HCT116 (cell line): ENCODE results near the gene ZNF319. TPM values are rescaled to one million over a fixed set of nuclear protein-coding genes. Genes with fewer than 3 reads are reported as not detected.

Source experiments
- ATAC-seq: fragments of 200-7000 bp; cut with Tn5 transposase; 2 replicates; pipeline ENCODE4 v1.9.1; 2020; ENCODE audit warnings: mild to moderate bottlenecking, moderate library complexity
- BruUV-seq: library from RNA; stranded (reverse); fragments of 400-500 nt; replicated peaks from 2 replicates; lab custom pipeline; 2021; lab: Mats Ljungman, UMichigan
- CTCF ChIA-PET: fragments of 300-600 bp; sonication (Branson Sonifier 250); formaldehyde crosslinking; loops from one replicate; lab custom pipeline; 2021; ENCODE audit warnings: antibody characterized with exemption; lab: Charles Lee
- POLR2A ChIA-PET: fragments of 300-600, 350-600 bp; sonication (Branson Sonifier 250); formaldehyde crosslinking; loops from one replicate; lab custom pipeline; 2021; ENCODE audit warnings: antibody characterized with exemption; lab: Charles Lee
- RAD21 ChIA-PET, 2 experiments: fragments of 300-600 bp; sonication (Branson Sonifier 250); formaldehyde crosslinking; loops; one replicate each; lab custom pipeline; 2023; ENCODE audit warnings: low total read pairs in 2 of 2; ENCODE audit not compliant: uncharacterized antibody in 2 of 2, unreplicated experiment in 2 of 2, low non-redundant PET in 1 of 2; lab: Charles Lee
- DNase-seq: peaks from one replicate; pipeline ENCODE4 v3.0.0-alpha.2; 2010; ENCODE audit warnings: low read depth, low spot score
- H2AFZ ChIP-seq: fragments of 200-600 bp; shearing (Covaris generic), sonication (generic); 2 replicates; pipeline ENCODE4 v1.6.1; 2017; ENCODE audit warnings: low read depth, mixed run types, mixed read lengths, antibody characterized with exemption, low read length; ENCODE audit not compliant: poor library complexity, severe bottlenecking
- H3K27ac ChIP-seq: 2 replicates; pipeline ENCODE4 v1.5.1; 2012; ENCODE audit warnings: low read depth, low read length
- H3K27me3 ChIP-seq: fragments of 200-600 bp; sonication (generic); 2 replicates; pipeline ENCODE4 v1.6.1; 2016; ENCODE audit warnings: mixed run types, low read length, mixed read lengths; ENCODE audit not compliant: insufficient read depth
- H3K36me3 ChIP-seq, 2 experiments: fragments of 200-500 bp in 1 of 2; fragments of 200-600 bp in 1 of 2; sonication (Bioruptor generic) in 1 of 2; sonication (generic) in 1 of 2; 2 replicates each; pipeline versions ENCODE4 v1.5.1 to v1.6.1; 2014 to 2016; ENCODE audit warnings: low read length in 2 of 2, inconsistent platforms in 1 of 2, mixed read lengths in 1 of 2, mixed run types in 1 of 2; ENCODE audit not compliant: insufficient read depth in 2 of 2, control insufficient read depth in 1 of 2
- H3K4me1 ChIP-seq, 2 experiments: fragments of 200-600 bp in 1 of 2; sonication (generic) in 1 of 2; 2 replicates each; pipeline versions ENCODE4 v1.5.1 to v1.6.1; 2012 to 2017; ENCODE audit warnings: low read length in 2 of 2, inconsistent platforms in 1 of 2, mild to moderate bottlenecking in 1 of 2, mixed read lengths in 1 of 2, mixed run types in 1 of 2, moderate library complexity in 1 of 2; ENCODE audit not compliant: insufficient read depth in 2 of 2, control insufficient read depth in 1 of 2
- H3K4me2 ChIP-seq: fragments of 200-600 bp; sonication (generic); 2 replicates; pipeline ENCODE4 v1.6.1; 2017; ENCODE audit warnings: mixed run types, low read length, mixed read lengths
- H3K4me3 ChIP-seq, 2 experiments: fragments of 200-600 bp in 1 of 2; sonication (generic) in 1 of 2; replicated peaks in 1 of 2; 2 replicates each; pipeline ENCODE4 v1.5.1; 2011 to 2016; ENCODE audit warnings: low read length in 2 of 2, control low read depth in 1 of 2, low read depth in 1 of 2, mild to moderate bottlenecking in 1 of 2, mixed read lengths in 1 of 2, mixed run types in 1 of 2
- H3K79me2 ChIP-seq: fragments of 200-600 bp; sonication (generic); 2 replicates; pipeline ENCODE4 v1.6.1; 2017; ENCODE audit warnings: mild to moderate bottlenecking, mixed run types, low read length, moderate library complexity, mixed read lengths; ENCODE audit not compliant: insufficient read depth
- H3K9ac ChIP-seq: fragments of 200-600 bp; sonication (generic); 2 replicates; pipeline ENCODE4 v1.6.1; 2016; ENCODE audit warnings: low read length, mixed read lengths
- H3K9me2 ChIP-seq: fragments of 200-600 bp; sonication (generic), shearing (Covaris generic); 2 replicates; pipeline ENCODE4 v1.6.1; 2017; ENCODE audit warnings: mixed run types, mild to moderate bottlenecking, moderate library complexity; ENCODE audit not compliant: insufficient read depth
- H3K9me3 ChIP-seq, 2 experiments: fragments of 200-500 bp in 1 of 2; fragments of 200-600 bp in 1 of 2; sonication (Bioruptor generic) in 1 of 2; sonication (generic) in 1 of 2; 2 replicates each; pipeline ENCODE4 v1.6.1; 2014 to 2017; ENCODE audit warnings: low read length in 2 of 2, mixed read lengths in 2 of 2, inconsistent platforms in 1 of 2, low read depth in 1 of 2, mild to moderate bottlenecking in 1 of 2, mixed run types in 1 of 2, moderate library complexity in 1 of 2; ENCODE audit not compliant: control insufficient read depth in 1 of 2, insufficient read depth in 1 of 2
- H4K20me1 ChIP-seq: fragments of 200-600 bp; sonication (generic), shearing (Covaris generic); 2 replicates; pipeline ENCODE4 v1.6.1; 2017; ENCODE audit warnings: mixed run types, mild to moderate bottlenecking, moderate library complexity; ENCODE audit not compliant: insufficient read depth
- CBX3 ChIP-seq: IDR thresholded peaks from 2 replicates; pipeline ENCODE4 v1.6.1; 2012; ENCODE audit warnings: low read depth
- EGR1 ChIP-seq: IDR thresholded peaks from 2 replicates; pipeline ENCODE4 v1.6.1; 2012; ENCODE audit warnings: low read depth
- ELF1 ChIP-seq: IDR thresholded peaks from 2 replicates; pipeline ENCODE4 v1.6.1; 2012; ENCODE audit warnings: low read depth, borderline replicate concordance
- EZH2 ChIP-seq: fragments of 200-600 bp; sonication (generic); IDR thresholded peaks from 2 replicates; pipeline ENCODE4 v1.6.1; 2017; ENCODE audit warnings: antibody characterized with exemption, mixed run types
- JUND ChIP-seq: IDR thresholded peaks from 2 replicates; pipeline ENCODE4 v1.6.1; 2012
- POLR2AphosphoS5 ChIP-seq: IDR thresholded peaks from 2 replicates; pipeline ENCODE4 v1.6.1; 2011; ENCODE audit warnings: mild to moderate bottlenecking, low read depth, low read length, moderate library complexity
- SIN3A ChIP-seq: IDR thresholded peaks from 2 replicates; pipeline ENCODE4 v1.6.1; 2012; ENCODE audit warnings: low read depth
- TCF7L2 ChIP-seq: IDR thresholded peaks from 2 replicates; pipeline ENCODE4 v1.7.0; 2011; ENCODE audit warnings: borderline replicate concordance, inconsistent platforms; ENCODE audit not compliant: insufficient read depth, insufficient read length; ENCODE audit errors: extremely low read depth
- YY1 ChIP-seq: IDR thresholded peaks from 2 replicates; pipeline ENCODE4 v1.6.1; 2011; ENCODE audit warnings: low read length, low read depth, moderate library complexity, mild to moderate bottlenecking; ENCODE audit not compliant: insufficient replicate concordance; ENCODE audit errors: extremely low read depth
- ZFX ChIP-seq: fragments of 450-650 bp; IDR thresholded peaks from 2 replicates; pipeline ENCODE4 v1.6.1; 2017
- intact Hi-C: fragments of 100-400 bp; cut with micrococcal nuclease; formaldehyde crosslinking; loops from 2 replicates; pipeline ENCODE4 v1.10.0; 2022
- total RNA-seq: library from RNA; stranded (reverse); gene quantifications from one replicate; pipeline ENCODE4 v1.2.1, GENCODE V29; 2021; ENCODE audit not compliant: unreplicated experiment
- TF ChIP-seq, protein P1 (sequence below): IDR thresholded peaks from 2 replicates; pipeline ENCODE4 v1.6.1; 2012
- TF ChIP-seq, protein P2 (sequence below): IDR thresholded peaks from 2 replicates; pipeline ENCODE4 v1.6.1; 2012

Gene ZNF319
- total RNA-seq, 1 experiment from 2014 or later, result 7.1 TPM

DNA sequence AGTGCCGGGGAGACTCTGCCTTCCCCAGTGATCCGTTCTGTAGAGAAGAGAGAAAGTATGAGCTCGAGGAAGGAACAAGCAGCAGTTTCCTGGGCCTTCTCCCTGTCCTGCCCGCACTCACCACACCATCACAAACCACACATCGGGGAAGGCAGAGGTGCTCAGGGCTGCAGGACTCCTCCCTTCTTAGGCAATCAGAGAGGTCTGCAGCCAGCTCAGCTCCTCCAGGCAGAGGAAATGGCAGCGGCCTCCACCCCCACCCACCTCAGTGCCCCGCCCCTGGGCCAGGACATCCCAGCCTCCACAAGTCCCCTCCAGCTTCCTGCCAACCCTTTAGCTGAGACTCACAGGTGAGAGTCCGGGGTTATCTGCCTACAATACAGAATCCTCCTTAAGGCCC is 2.0 kb downstream of the ZNF319 start:
- TF ChIP-seq YY1 (no peak), TCF7L2 (no peak), ELF1 (no peak), CBX3 (no peak), SIN3A (no peak), EGR1 (no peak), ZFX (no peak), EZH2 (no peak), JUND (no peak), POLR2AphosphoS5 (no peak)
- TF ChIP-seq, protein P1, sequence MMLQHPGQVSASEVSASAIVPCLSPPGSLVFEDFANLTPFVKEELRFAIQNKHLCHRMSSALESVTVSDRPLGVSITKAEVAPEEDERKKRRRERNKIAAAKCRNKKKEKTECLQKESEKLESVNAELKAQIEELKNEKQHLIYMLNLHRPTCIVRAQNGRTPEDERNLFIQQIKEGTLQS, result no peak
- TF ChIP-seq, protein P2, sequence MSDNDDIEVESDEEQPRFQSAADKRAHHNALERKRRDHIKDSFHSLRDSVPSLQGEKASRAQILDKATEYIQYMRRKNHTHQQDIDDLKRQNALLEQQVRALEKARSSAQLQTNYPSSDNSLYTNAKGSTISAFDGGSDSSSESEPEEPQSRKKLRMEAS, result no peak
- H3K9ac ChIP-seq, result no peak overlapping the region
- no TSS peak for BruUV-seq
- ATAC-seq (no peak), DNase-seq (no peak)
- H3K4me3 ChIP-seq, result no peak overlapping the region
- H3K27me3 ChIP-seq, result no peaks in the 10 kb centered on the region
- peaks cover 18 to 41% of the 10 kb centered on the region in 2 experiments; a peak in 3 of 4 replicates for H3K4me1 ChIP-seq
- H3K79me2 ChIP-seq, result peaks cover 9% of the 10 kb centered on the region
- POLR2A ChIA-PET, result no interaction called here
- H3K9me2 ChIP-seq, result no peaks in the 10 kb centered on the region
- no peak overlapping the region for H3K27ac ChIP-seq
- RAD21 ChIA-PET, result no interaction called here
- no peak overlapping the region for H2AFZ ChIP-seq
- CTCF ChIA-PET, result interaction anchor here (0.9 to 1.0 kb wide), 2 partner anchors 104 to 240 kb away, joined by 3 read pairs; no protein-coding TSS in a partner anchor
- peak overlapping the region; percentile 99 for H3K4me2 ChIP-seq
- intact Hi-C loops, result no loop called here
- H3K9me3 ChIP-seq, result no peaks in the 10 kb centered on the region
- no peaks in the 10 kb centered on the region for H4K20me1 ChIP-seq
- H3K36me3 ChIP-seq, result peaks cover 8% of the 10 kb centered on the region in 2 experiments; a peak in 2 of 4 replicates
